Subcutaneous abdominal adipose tissue (tissue), 5 donors: ENCODE data around the gene TSPAN31.
A peak's percentile ranks its signal among the peaks of the same experiment; 100 is the strongest.

ENCODE experiments used
- H3K27ac ChIP-seq: one replicate; pipeline ENCODE4 v1.7.0; 2013; ENCODE audit warnings: low read depth, mild to moderate bottlenecking, inconsistent platforms, low read length, moderate library complexity
- H3K27me3 ChIP-seq, 5 donors: one replicate each; pipeline ENCODE4 v1.7.0; 2013; ENCODE audit warnings: low read length in 5 of 5, inconsistent platforms in 1 of 5; ENCODE audit not compliant: control insufficient read depth in 5 of 5, insufficient read depth in 4 of 5
- H3K36me3 ChIP-seq, 5 donors: one replicate each; pipeline ENCODE4 v1.7.0; 2013; ENCODE audit warnings: low read length in 5 of 5; ENCODE audit not compliant: control insufficient read depth in 5 of 5, insufficient read depth in 5 of 5
- H3K4me1 ChIP-seq, 5 donors: one replicate each; pipeline ENCODE4 v1.7.0; 2013; ENCODE audit warnings: low read length in 5 of 5, mild to moderate bottlenecking in 3 of 5, moderate library complexity in 1 of 5; ENCODE audit not compliant: control insufficient read depth in 5 of 5, insufficient read depth in 5 of 5
- H3K4me3 ChIP-seq, 5 donors: one replicate each; pipeline ENCODE4 v1.7.0; 2013; ENCODE audit warnings: low read length in 5 of 5, low read depth in 1 of 5
- H3K9ac ChIP-seq, 5 donors: one replicate each; pipeline ENCODE4 v1.7.0; 2013; ENCODE audit warnings: low read length in 5 of 5, mild to moderate bottlenecking in 4 of 5, moderate library complexity in 3 of 5
- H3K9me3 ChIP-seq, 5 donors: one replicate each; pipeline ENCODE4 v1.7.0; 2013; ENCODE audit warnings: low read length in 5 of 5; ENCODE audit not compliant: control insufficient read depth in 5 of 5
- donor health status: healthy.
- donor health status: healthy.
- donor health status: healthy.
- donor health status: healthy.
- donor health status: healthy.

The TSPAN31 gene

DNA sequence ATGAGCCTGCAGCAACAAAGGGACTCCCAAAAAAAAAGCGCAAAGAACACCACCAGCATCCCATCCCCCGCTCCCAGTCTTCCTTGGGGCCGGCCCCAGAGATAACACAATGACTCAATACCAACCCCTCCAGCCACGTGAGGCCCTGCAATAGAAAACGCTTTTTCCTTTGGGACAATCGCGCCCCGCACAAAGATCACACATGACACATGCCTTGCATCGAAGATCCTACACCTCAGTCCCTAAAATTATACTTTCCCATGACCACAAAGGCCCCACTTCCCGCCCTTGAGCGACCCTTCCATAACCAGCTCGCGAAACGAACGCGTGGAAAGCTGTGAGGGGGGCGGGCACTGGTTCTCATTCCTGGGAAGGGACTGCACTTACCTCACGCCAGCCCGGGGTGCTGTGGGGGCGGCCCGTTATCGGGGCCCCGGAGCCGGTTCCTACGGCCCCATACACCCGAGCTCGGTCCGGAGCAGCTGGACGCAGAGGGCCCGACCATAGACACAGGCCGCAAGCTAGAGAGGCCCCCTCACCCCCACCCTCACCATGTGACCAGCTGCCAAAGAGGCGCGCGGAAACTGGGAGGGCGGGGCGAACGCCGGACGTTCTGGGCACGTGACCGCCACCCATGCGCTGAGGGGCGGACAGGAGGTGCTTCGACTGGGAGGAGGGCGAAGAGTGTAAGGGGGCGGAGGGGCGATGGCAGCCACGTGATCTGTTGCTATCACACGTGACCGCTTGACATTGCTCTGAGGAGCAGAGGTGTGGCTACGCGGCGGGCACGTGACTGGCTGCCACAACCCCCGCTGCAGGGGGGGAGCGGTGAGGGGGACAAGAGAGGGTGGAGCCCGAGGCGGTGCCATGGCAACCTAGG is 7.2 kb downstream of the TSPAN31 start, which contains the start of gene CDK4:
CDK4 (minus strand) TSS at position 523 of the 880 bp plus-strand sequence. CDS start 593 bp downstream, outside the sequence.
- peak within 1 kb of the TSS; percentile 66 to 92 (median 81) for H3K4me3 ChIP-seq
- peaks cover 9 to 42% (median 35%) of the 10 kb centered on the region in 5 donors for H3K4me1 ChIP-seq
- H3K9ac ChIP-seq, result peak within 1 kb of the TSS; percentile 74 to 92 (median 86)
- peak within 1 kb of the TSS; percentile 94 for H3K27ac ChIP-seq
- peaks cover 11 to 36% (median 27%) of the 10 kb centered on the region in 5 donors for H3K36me3 ChIP-seq
- H3K27me3 ChIP-seq, result no peaks in the 10 kb centered on the region
- H3K9me3 ChIP-seq, result no peaks in the 10 kb centered on the region

DNA sequence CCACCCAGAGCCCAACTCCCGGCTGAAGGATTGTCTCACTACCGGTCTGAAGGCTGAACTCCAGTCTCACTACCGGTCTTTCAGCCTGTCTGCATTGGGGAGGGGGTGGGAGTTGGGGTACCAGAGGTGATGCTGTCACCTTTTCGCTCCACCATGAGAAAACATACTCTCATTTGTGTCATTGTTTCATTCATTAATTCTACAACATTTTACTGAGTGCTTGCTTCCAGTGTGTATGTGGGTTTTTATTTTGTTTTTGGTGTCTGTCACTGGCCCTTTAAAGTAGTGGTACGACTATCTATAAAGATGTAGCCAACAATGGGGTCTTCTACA is 7.8 kb downstream of the TSPAN31 start:
- Histone ChIP-seq H3K9ac (no peak overlapping the region), H3K36me3 (peaks cover 5 to 31% (median 24%) of the 10 kb centered on the region in 5 donors), H3K4me1 (peaks cover 9 to 42% (median 35%) of the 10 kb centered on the region in 5 donors), H3K4me3 (peak overlapping the region; percentile 42 to 83 (median 66)), H3K9me3 (peaks cover 0 to under 1% (median 0%) of the 10 kb centered on the region in 5 donors), H3K27ac (peak overlapping the region; percentile 7), H3K27me3 (no peaks in the 10 kb centered on the region)

DNA sequence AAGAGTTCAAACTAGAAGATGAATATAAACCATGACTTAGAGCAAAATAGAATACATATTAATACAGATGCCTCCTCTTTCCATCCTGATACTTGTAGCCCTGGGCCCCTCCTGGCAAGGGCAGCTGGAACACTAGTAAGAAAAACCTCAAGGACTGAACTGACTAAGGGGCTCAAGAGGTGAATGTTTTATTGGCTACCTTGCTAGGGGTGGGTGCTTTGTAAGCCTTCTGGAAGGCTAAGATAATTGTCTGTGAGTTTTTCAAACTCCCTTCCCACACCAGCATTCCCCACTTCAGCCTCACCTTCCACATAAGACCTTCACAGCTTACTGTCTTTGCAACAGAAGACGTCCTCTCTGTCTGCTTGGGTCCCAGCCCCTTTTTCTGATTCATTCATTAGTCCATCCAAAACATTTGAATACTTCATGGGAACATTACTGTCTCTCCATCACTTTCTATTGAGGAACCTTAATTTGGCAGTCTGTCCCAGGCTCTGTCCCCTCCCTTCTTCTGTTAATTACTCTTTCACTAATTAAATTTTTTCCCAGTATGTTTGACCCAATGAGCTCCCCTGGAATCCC is 9.0 kb downstream of the TSPAN31 start:
- H3K27ac ChIP-seq, result no peak overlapping the region
- no peak overlapping the region for H3K4me3 ChIP-seq
- H3K4me1 ChIP-seq, result peaks cover 9 to 42% (median 35%) of the 10 kb centered on the region in 5 donors

DNA sequence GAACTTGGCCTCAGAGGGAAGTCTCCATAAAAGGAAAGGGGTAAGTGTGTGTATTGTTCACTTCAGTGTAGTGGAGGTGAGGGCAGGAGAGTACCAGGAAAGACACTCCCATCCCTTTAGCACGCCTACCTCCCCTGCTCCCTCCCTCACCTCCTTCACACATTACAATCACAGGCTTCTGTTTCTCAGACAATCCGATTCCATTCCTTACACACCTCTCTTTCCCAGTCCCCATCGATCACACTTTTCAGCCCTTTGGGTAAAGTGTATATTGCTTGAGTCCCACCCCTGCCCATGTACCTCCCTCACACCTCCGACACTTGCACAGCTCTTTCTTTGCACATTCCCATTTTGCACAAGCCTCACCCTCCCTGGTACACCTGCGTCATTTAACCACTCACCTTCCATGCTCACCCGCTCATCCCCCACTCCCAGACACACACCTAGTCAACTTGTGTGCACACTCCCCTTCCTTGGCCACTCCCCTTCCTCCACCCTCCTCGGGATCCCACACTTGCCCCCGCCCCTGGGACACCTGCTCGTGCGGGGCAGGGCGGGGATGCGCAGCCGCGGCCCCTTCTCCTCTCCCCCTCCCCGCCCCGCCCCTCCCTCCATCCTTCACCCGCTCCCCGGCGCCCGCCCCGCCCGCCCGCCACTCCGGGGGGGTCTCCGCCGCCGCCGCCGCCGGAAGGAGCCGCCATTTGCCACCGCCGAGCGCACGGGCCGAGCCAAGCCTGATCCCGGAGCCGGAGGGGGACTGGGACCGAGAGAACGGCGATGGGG is 9.8 kb downstream of the TSPAN31 start, which contains the start of gene MARCHF9:
MARCHF9 (plus strand) TSS at position 693 of the 783 bp plus-strand sequence. CDS start 426 bp downstream, outside the sequence.
- Histone ChIP-seq H3K27me3 (no peaks in the 10 kb centered on the region), H3K9me3 (peaks cover 0 to 16% (median 3%) of the 10 kb centered on the region in 5 donors), H3K4me1 (peaks cover 9 to 42% (median 35%) of the 10 kb centered on the region in 5 donors), H3K9ac (peak within 1 kb of the TSS in 4 of 5 donors; percentile 17 to 77 (median 70)), H3K36me3 (peaks cover 0 to 30% (median 21%) of the 10 kb centered on the region in 5 donors), H3K4me3 (peak within 1 kb of the TSS; percentile 58 to 76 (median 69)), H3K27ac (no peak within 1 kb of the TSS)

More for the DNA sequence above, 9.0 kb downstream of the TSPAN31 start:
- Histone ChIP-seq H3K36me3 (peaks cover 0 to 32% (median 24%) of the 10 kb centered on the region in 5 donors), H3K27me3 (no peaks in the 10 kb centered on the region), H3K9me3 (peaks cover 0 to 12% (median 3%) of the 10 kb centered on the region in 5 donors), H3K9ac (no peak overlapping the region)

DNA sequence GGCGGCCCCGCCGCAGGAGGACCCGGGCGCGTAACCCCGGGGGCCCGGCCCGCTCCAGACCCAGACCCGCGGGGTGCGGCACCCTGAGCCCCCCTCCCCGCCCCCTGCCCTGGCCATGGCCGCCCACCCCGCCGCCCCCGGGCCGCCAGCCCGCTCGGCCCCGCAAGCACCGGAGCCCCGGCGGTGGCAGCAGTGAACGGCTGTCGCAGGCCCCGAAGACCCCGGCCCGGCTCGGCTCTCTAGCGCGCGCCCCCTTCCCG is 10.3 kb downstream of the TSPAN31 start:
- Histone ChIP-seq H3K9ac (no peak overlapping the region), H3K4me1 (peaks cover 9 to 42% (median 35%) of the 10 kb centered on the region in 5 donors), H3K9me3 (peaks cover 0 to 16% (median 3%) of the 10 kb centered on the region in 5 donors), H3K36me3 (peaks cover 0 to 26% (median 20%) of the 10 kb centered on the region in 5 donors), H3K27me3 (no peaks in the 10 kb centered on the region), H3K4me3 (peak overlapping the region in 3 of 5 donors; percentile 69 to 73 (median 69)), H3K27ac (no peak overlapping the region)

DNA sequence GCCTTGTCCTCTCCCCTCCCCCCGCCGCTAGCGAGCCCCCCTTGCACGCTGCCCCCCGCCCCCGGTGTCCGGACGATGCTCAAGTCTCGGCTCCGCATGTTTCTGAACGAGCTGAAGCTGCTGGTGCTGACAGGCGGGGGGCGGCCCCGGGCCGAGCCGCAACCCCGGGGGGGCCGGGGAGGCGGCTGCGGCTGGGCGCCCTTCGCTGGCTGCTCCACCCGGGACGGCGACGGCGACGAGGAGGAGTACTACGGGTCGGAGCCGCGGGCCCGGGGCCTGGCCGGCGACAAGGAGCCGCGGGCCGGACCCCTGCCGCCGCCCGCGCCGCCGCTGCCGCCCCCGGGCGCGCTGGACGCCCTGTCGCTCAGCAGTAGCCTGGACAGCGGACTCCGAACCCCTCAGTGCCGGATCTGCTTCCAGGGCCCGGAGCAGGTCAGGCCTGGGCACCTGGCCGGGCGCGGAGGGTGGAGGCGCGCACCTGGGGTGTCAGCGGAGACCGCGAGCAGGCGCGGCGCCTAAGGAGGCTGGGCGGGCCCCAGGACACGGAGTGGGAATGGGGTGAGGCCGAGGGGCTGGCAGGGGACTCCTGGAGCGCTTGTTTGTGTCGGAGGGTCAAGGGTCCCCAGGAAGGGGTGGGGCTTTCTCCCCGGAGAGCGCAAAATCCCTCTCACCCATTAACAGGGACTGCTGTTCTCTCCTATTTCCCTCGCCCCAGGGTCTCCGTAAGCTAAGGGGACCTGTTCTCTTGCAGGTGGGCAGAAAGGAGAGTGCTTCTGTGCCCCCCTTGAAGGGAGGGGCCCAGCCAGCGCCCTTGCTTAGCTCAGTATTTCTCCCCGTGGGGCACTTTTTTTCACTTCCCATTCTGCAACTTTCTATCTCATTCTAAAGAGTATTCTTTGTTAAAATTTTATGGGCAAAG is 10.9 kb downstream of the TSPAN31 start:
- Histone ChIP-seq H3K27ac (no peak overlapping the region), H3K9ac (peak overlapping the region in 4 of 5 donors; percentile 17 to 77 (median 70)), H3K4me1 (peaks cover 9 to 42% (median 33%) of the 10 kb centered on the region in 5 donors), H3K4me3 (peak overlapping the region; percentile 52 to 76 (median 69)), H3K9me3 (peaks cover 0 to 16% (median 3%) of the 10 kb centered on the region in 5 donors), H3K36me3 (peaks cover 0 to 20% (median 15%) of the 10 kb centered on the region in 5 donors), H3K27me3 (no peaks in the 10 kb centered on the region)

DNA sequence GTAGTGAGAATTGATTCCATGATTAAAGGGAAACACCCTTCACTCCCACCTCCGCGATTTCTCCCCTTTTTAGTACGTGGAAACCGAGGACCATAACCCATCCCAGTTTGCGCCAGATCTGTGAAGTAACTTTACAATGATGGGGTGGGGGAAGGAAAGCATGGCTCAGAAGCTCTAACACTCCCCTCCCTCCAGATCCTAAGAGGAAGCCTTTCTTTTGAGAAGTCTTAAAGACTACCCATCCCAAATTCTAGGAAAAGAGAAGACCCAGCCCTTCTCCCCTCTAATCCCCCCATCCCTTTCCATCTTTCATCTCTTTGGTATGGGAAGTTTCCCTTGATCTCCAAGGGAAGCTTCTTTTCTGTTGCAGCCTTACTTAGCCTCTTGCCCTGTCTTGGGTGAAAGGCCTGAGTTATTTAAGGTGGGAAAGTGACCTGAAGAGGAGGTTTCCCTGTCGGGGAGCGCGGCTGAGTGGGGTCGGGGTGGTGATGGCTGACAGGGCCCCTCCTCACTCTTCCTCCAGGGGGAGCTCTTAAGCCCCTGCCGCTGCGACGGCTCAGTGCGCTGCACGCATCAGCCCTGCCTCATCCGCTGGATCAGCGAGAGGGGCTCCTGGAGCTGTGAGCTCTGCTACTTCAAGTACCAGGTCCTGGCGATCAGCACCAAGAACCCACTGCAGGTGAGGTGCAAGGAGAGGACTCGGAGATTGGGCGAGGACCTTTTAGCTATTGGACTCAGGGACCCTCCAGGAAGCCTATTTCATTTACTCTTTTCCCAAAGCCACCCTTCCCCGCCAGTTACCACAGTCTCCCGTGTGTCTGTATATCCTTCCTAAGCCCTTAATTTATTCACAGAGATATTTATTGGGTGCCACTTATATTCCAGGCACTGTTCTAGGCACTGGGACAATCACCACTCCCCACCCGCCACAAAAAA is 11.8 kb downstream of the TSPAN31 start:
- Histone ChIP-seq H3K4me1 (peaks cover 2 to 33% (median 23%) of the 10 kb centered on the region in 5 donors), H3K27me3 (no peaks in the 10 kb centered on the region), H3K27ac (no peak overlapping the region), H3K9me3 (peaks cover 0 to 16% (median 3%) of the 10 kb centered on the region in 5 donors), H3K9ac (peak overlapping the region in 1 of 5 donors; percentile 74), H3K4me3 (peak overlapping the region in 4 of 5 donors; percentile 58 to 76 (median 69)), H3K36me3 (peaks cover 0 to 19% (median 14%) of the 10 kb centered on the region in 5 donors)

DNA sequence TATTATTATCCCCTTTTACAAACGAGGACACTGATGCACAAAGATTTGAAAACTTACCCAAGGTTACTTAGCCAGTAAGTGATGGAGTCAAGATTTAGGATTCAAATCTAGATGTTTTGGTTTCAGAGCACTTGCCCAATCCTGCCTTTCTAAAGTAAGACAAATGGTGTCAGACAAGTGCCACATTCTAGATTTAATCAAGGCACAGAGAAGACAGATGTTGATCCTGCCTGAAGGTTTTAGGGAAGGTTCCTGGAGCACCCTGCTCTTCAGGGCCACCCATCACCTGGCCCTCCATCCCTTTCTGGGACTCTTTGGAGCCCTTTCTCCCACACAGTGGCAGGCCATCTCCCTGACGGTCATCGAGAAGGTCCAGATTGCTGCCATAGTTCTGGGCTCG is 12.9 kb downstream of the TSPAN31 start:
- Histone ChIP-seq H3K4me3 (no peak overlapping the region), H3K36me3 (peaks cover 0 to 19% (median 14%) of the 10 kb centered on the region in 5 donors)

More for the DNA sequence above, 12.9 kb downstream of the TSPAN31 start:
- no peak overlapping the region for H3K9ac ChIP-seq
- peaks cover 0 to 2% (median 0%) of the 10 kb centered on the region in 5 donors for H3K27me3 ChIP-seq
- peaks cover 0 to 16% (median 3%) of the 10 kb centered on the region in 5 donors for H3K9me3 ChIP-seq
- peaks cover 2 to 23% (median 17%) of the 10 kb centered on the region in 5 donors for H3K4me1 ChIP-seq
- no peak overlapping the region for H3K27ac ChIP-seq
